H9 (cell line): ENCODE data around the gene PPP1R14C. TPM values are rescaled to one million over a fixed set of nuclear protein-coding genes. Genes with fewer than 3 reads are reported as not detected.

Source experiments
- DNase-seq: peaks from one replicate; pipeline ENCODE4 v3.0.0-alpha.2; 2017
- H2AFZ ChIP-seq: one replicate; pipeline ENCODE4 v1.6.1; 2013; ENCODE audit warnings: mild to moderate bottlenecking, low read length, control low read depth, moderate library complexity
- H2AK5ac ChIP-seq: 2 replicates; pipeline ENCODE4 v1.6.1; 2013; ENCODE audit warnings: low read length, control low read depth, mixed read lengths; ENCODE audit not compliant: insufficient read length
- H2BK120ac ChIP-seq: one replicate; pipeline ENCODE4 v1.6.1; 2013; ENCODE audit warnings: low read depth, mild to moderate bottlenecking, low read length, control low read depth, inconsistent platforms; ENCODE audit not compliant: poor library complexity, severe bottlenecking
- H2BK12ac ChIP-seq: 2 replicates; pipeline ENCODE4 v1.6.1; 2013; ENCODE audit warnings: low read length, control low read depth, mixed read lengths, low read depth; ENCODE audit not compliant: insufficient read length
- H2BK15ac ChIP-seq: 2 replicates; pipeline ENCODE4 v1.6.1; 2013; ENCODE audit warnings: low read depth, low read length, control low read depth
- H2BK20ac ChIP-seq: one replicate; pipeline ENCODE4 v1.6.1; 2013; ENCODE audit warnings: low read depth, mild to moderate bottlenecking, low read length, control low read depth, inconsistent platforms; ENCODE audit not compliant: poor library complexity, severe bottlenecking
- H2BK5ac ChIP-seq: 2 replicates; pipeline ENCODE4 v1.6.1; 2013; ENCODE audit warnings: low read length, control low read depth, mixed read lengths; ENCODE audit not compliant: insufficient read length
- H3K14ac ChIP-seq: 2 replicates; pipeline ENCODE4 v1.6.1; 2013; ENCODE audit warnings: low read length, control low read depth; ENCODE audit not compliant: insufficient read depth
- H3K18ac ChIP-seq: 2 replicates; pipeline ENCODE4 v1.6.1; 2013; ENCODE audit warnings: low read depth, mild to moderate bottlenecking, mixed read lengths, low read length, control low read depth; ENCODE audit not compliant: insufficient read length
- H3K23ac ChIP-seq: 2 replicates; pipeline ENCODE4 v1.6.1; 2013; ENCODE audit warnings: low read length, control low read depth, mixed read lengths, low read depth; ENCODE audit not compliant: insufficient read length
- H3K23me2 ChIP-seq: 2 replicates; pipeline ENCODE4 v1.6.1; 2013; ENCODE audit warnings: low read depth, mild to moderate bottlenecking, mixed read lengths, low read length, control low read depth; ENCODE audit not compliant: insufficient read length, poor library complexity, severe bottlenecking
- H3K27ac ChIP-seq: 2 replicates; pipeline ENCODE4 v1.5.1; 2013; ENCODE audit warnings: low read length, control low read depth, mixed read lengths, low read depth; ENCODE audit not compliant: insufficient read length
- H3K27me3 ChIP-seq: 2 replicates; pipeline ENCODE4 v1.6.1; 2013; ENCODE audit warnings: low read length, control low read depth, inconsistent platforms; ENCODE audit not compliant: insufficient read depth
- H3K4ac ChIP-seq: 2 replicates; pipeline ENCODE4 v1.6.1; 2013; ENCODE audit warnings: low read depth, mild to moderate bottlenecking, control low read depth, inconsistent platforms, low read length, moderate library complexity
- H3K4me1 ChIP-seq: 2 replicates; pipeline ENCODE4 v1.6.1; 2013; ENCODE audit warnings: low read length, control low read depth, inconsistent platforms; ENCODE audit not compliant: insufficient read depth
- H3K4me2 ChIP-seq: 2 replicates; pipeline ENCODE4 v1.6.1; 2013; ENCODE audit warnings: low read length, control low read depth, mixed read lengths; ENCODE audit not compliant: insufficient read length, insufficient read depth
- H3K56ac ChIP-seq: 2 replicates; pipeline ENCODE4 v1.6.1; 2013; ENCODE audit warnings: low read depth, mild to moderate bottlenecking, mixed read lengths, low read length, control low read depth; ENCODE audit not compliant: insufficient read length
- H3K79me1 ChIP-seq: 2 replicates; pipeline ENCODE4 v1.6.1; 2013; ENCODE audit warnings: low read depth, mild to moderate bottlenecking, moderate library complexity, low read length, control low read depth, inconsistent platforms; ENCODE audit not compliant: insufficient read depth, poor library complexity, severe bottlenecking
- H3K79me2 ChIP-seq: 2 replicates; pipeline ENCODE4 v1.6.1; 2013; ENCODE audit warnings: low read length, control low read depth, inconsistent platforms; ENCODE audit not compliant: insufficient read depth
- H3K9ac ChIP-seq: 2 replicates; pipeline ENCODE4 v1.6.1; 2013; ENCODE audit warnings: low read length, control low read depth, mixed read lengths; ENCODE audit not compliant: insufficient read length; ENCODE audit errors: extremely low read depth
- H3K9me3 ChIP-seq: one replicate; pipeline ENCODE4 v1.6.1; 2013; ENCODE audit warnings: low read depth, low read length, inconsistent platforms; ENCODE audit not compliant: control insufficient read depth
- H3T11ph ChIP-seq: one replicate; pipeline ENCODE4 v1.6.1; 2013; ENCODE audit warnings: mild to moderate bottlenecking, low read length, control low read depth, inconsistent platforms
- H4K20me1 ChIP-seq: one replicate; pipeline ENCODE4 v1.6.1; 2013; ENCODE audit not compliant: control insufficient read depth, insufficient read length, insufficient read depth
- H4K5ac ChIP-seq: 2 replicates; pipeline ENCODE4 v1.6.1; 2013; ENCODE audit warnings: low read depth, mild to moderate bottlenecking, mixed read lengths, low read length, control low read depth; ENCODE audit not compliant: insufficient read length
- H4K8ac ChIP-seq: replicated peaks from 2 replicates; pipeline ENCODE4 v1.6.1; 2013; ENCODE audit warnings: low read length, control low read depth, mixed read lengths, low read depth; ENCODE audit not compliant: insufficient read length
- H4K91ac ChIP-seq: 2 replicates; pipeline ENCODE4 v1.6.1; 2013; ENCODE audit warnings: low read depth, mild to moderate bottlenecking, moderate library complexity, mixed read lengths, low read length, control low read depth; ENCODE audit not compliant: insufficient read length
- H3K27ac Mint-ChIP-seq, 3 experiments: 2 replicates in 2 of 3; 3 replicates in 1 of 3; pipeline ENCODE4 v1.8.0; 2020 to 2021; ENCODE audit warnings: mixed read lengths in 3 of 3, mild to moderate bottlenecking in 1 of 3, moderate library complexity in 1 of 3
- H3K27me3 Mint-ChIP-seq: 2 replicates; pipeline ENCODE4 v1.8.0; 2021; ENCODE audit warnings: low read depth, mild to moderate bottlenecking, moderate library complexity, mixed read lengths
- H3K36me3 Mint-ChIP-seq, 3 experiments: 2 replicates in 2 of 3; 3 replicates in 1 of 3; pipeline ENCODE4 v1.8.0; 2020 to 2021; ENCODE audit warnings: low read depth in 3 of 3, mixed read lengths in 3 of 3; ENCODE audit not compliant: insufficient read depth in 1 of 3
- H3K4me1 Mint-ChIP-seq, 2 experiments: 2 replicates each; pipeline ENCODE4 v1.8.0; 2020; ENCODE audit warnings: mixed read lengths in 2 of 2
- H3K4me3 Mint-ChIP-seq, 2 experiments: 2 replicates in 1 of 2; 3 replicates in 1 of 2; pipeline ENCODE4 v1.8.0; 2020 to 2021; ENCODE audit warnings: mild to moderate bottlenecking in 2 of 2, mixed read lengths in 2 of 2, moderate library complexity in 1 of 2
- H3K9me3 Mint-ChIP-seq, 2 experiments: 2 replicates in 1 of 2; 3 replicates in 1 of 2; pipeline ENCODE4 v1.8.0; 2020; ENCODE audit warnings: mild to moderate bottlenecking in 2 of 2, mixed read lengths in 2 of 2, moderate library complexity in 1 of 2
- WGBS: extraction: QIAGEN DNeasy Blood & Tissue Kit; methylation state at CpG from one replicate; pipeline ENCODE4 v1.1.7; 2013; ENCODE audit warnings: missing lambda C conversion rate, low lambda C conversion rate, mixed read lengths; ENCODE audit not compliant: insufficient read length; ENCODE audit errors: extremely low coverage; 5-methylcytosine and 5-hydroxymethylcytosine counted together
- total RNA-seq: library from RNA; stranded (reverse); gene quantifications from 2 replicates; pipeline ENCODE4 v1.2.1, GENCODE V29; 2021
- TF ChIP-seq, protein P1 (sequence below): fragments of 200-600 bp; sonication (generic); conservative IDR thresholded peaks from 3 replicates; pipeline ENCODE4 v1.8.0; 2021; ENCODE audit warnings: antibody characterized with exemption, mild to moderate bottlenecking

PPP1R14C gene
- total RNA-seq, 1 experiment from 2014 or later, result 0.37 TPM

DNA sequence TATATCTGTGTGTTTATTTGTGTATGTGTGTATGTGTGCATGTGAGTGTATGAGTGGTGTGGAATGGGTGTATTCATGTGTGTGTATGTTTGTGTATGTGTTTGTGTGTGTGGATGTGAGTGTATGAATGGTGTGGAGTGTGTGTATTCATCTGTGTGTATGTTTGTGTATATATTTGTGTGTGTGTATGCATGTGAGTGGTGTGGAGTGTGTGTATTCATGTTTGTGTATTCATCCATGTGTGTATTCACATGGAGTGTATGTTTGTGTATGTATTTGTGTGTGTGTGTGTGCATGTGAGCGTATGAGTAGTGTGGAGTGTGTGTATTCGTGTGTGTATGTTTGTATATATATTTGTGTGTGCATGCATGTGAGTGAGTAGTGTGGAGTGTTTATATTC, 66.6 kb downstream of the PPP1R14C start:
- no peak overlapping the region for H2BK5ac ChIP-seq
- H3K23ac ChIP-seq, result no peak overlapping the region
- no peak for DNase-seq
- no peak overlapping the region for H2AFZ ChIP-seq
- no peaks in the 10 kb centered on the region for H3K27me3 ChIP-seq
- H3K79me2 ChIP-seq, result no peaks in the 10 kb centered on the region
- Mint-ChIP-seq H3K27ac (no peak overlapping the region), H3K27me3 (peaks cover 28% of the 10 kb centered on the region), H3K9me3 (no peaks in the 10 kb centered on the region), H3K4me3 (no peak overlapping the region), H3K4me1 (peaks cover 0 to 6% of the 10 kb centered on the region in 2 experiments; a peak in 3 of 4 replicates), H3K36me3 (no peaks in the 10 kb centered on the region)
- H3K9me3 ChIP-seq, result no peaks in the 10 kb centered on the region
- H3K56ac ChIP-seq, result no peak overlapping the region
- H3K14ac ChIP-seq, result no peak overlapping the region
- H3K4me2 ChIP-seq, result no peak overlapping the region
- no peak overlapping the region for H3K9ac ChIP-seq
- H2AK5ac ChIP-seq, result no peak overlapping the region
- H4K20me1 ChIP-seq, result no peaks in the 10 kb centered on the region
- H4K8ac ChIP-seq, result no peak overlapping the region
- H4K91ac ChIP-seq, result no peak overlapping the region
- no peak overlapping the region for H2BK15ac ChIP-seq
- WGBS, result 100% methylated on average over 2 of the region's 2 CpGs
- H3T11ph ChIP-seq, result no peak overlapping the region
- H3K4me1 ChIP-seq, result 0 out of 2 replicates have a peak, but pooled peaks cover 4% of the 10 kb centered on the region
- no peak overlapping the region for H2BK20ac ChIP-seq
- no peak overlapping the region for H2BK120ac ChIP-seq
- H2BK12ac ChIP-seq, result no peak overlapping the region
- no peak overlapping the region for H4K5ac ChIP-seq
- H3K23me2 ChIP-seq, result no peaks in the 10 kb centered on the region
- TF ChIP-seq, protein P1, sequence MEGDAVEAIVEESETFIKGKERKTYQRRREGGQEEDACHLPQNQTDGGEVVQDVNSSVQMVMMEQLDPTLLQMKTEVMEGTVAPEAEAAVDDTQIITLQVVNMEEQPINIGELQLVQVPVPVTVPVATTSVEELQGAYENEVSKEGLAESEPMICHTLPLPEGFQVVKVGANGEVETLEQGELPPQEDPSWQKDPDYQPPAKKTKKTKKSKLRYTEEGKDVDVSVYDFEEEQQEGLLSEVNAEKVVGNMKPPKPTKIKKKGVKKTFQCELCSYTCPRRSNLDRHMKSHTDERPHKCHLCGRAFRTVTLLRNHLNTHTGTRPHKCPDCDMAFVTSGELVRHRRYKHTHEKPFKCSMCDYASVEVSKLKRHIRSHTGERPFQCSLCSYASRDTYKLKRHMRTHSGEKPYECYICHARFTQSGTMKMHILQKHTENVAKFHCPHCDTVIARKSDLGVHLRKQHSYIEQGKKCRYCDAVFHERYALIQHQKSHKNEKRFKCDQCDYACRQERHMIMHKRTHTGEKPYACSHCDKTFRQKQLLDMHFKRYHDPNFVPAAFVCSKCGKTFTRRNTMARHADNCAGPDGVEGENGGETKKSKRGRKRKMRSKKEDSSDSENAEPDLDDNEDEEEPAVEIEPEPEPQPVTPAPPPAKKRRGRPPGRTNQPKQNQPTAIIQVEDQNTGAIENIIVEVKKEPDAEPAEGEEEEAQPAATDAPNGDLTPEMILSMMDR, result no peak
- no peak overlapping the region for H3K18ac ChIP-seq
- no peaks in the 10 kb centered on the region for H3K79me1 ChIP-seq
- no peak overlapping the region for H3K27ac ChIP-seq
- no peak overlapping the region for H3K4ac ChIP-seq
